ENCODE measurements around the gene PSMA7. TPM values are rescaled to one million over a fixed set of nuclear protein-coding genes. Genes with fewer than 3 reads are reported as not detected.

The PSMA7 gene
- polyA plus RNA-seq, 1 donor from 2014 or later, result 428 TPM

DNA sequence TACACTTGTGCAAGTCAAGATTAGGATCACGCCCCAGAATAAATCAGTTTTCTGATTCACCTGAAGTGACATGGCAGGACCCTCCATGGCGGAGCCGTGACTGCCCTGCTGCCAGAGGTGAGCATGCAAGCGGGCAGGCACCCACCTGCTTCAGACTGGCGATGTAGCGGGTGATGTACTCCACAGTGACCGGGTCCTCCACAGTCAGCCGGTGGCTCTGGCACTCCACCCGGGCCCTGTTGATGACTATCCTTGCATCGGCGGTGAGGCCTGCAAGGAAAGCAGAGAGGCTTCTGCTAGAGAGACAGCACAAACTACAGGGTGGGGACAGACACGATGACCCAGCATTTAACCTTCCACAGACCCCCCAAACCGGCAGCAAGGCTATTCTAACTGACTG is 3.6 kb downstream of the PSMA7 start:
- Mint-ChIP-seq H3K27ac (peak overlapping the region in 2 of 3 donors; percentile 28 to 86), H3K36me3 (peaks cover 6% of the 10 kb centered on the region), H3K4me3 (peak overlapping the region in 1 of 4 donors; percentile 94), H3K9me3 (no peaks in the 10 kb centered on the region), H3K27me3 (no peaks in the 10 kb centered on the region), H3K4me1 (peaks cover 16 to 27% (median 20%) of the 10 kb centered on the region in 3 donors)

DNA sequence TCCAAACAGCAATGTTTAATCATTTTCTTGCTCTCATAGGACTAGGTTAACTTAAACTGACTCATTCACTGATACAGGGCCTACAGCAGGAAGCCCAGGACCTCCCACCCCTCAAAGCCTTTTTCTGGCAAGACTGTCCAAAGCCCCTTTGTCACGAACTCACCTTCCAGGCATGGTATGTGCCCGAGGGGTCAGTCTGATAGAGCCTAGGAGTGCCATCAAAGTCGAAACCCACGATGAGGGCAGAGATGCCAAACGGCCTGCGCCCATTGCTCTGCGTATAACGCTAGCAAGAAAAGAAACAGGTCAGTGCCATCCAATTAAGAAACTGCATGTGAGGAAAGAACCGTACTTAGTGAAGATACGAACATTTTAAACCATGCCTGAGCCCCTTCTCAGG is 4.3 kb downstream of the PSMA7 start:
- Mint-ChIP-seq H3K36me3 (peaks cover 6% of the 10 kb centered on the region), H3K27me3 (no peaks in the 10 kb centered on the region), H3K27ac (peak overlapping the region; percentile 28 to 50 (median 39))

DNA sequence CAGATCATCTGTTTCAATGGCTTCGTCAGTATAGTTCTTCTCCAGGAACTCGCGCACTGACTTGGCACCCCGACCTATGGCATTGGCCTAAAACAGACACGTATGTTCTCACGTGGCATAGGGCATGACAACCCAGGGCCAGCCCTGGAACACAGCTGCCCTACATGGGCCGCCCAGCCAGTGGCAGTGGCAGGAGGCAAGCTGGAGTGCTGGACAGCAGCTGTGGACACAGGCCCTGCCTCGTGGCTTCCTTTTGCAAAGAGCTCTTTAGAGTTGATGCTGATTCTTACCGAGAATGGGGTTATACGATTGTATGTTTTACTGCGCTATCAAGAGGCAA is 5.0 kb downstream of the PSMA7 start:
- Mint-ChIP-seq H3K27ac (peak overlapping the region in 1 of 3 donors; percentile 15), H3K9me3 (no peaks in the 10 kb centered on the region), H3K36me3 (peaks cover 6% of the 10 kb centered on the region), H3K4me3 (peak overlapping the region in 1 of 4 donors; percentile 48), H3K4me1 (peaks cover 16 to 26% (median 17%) of the 10 kb centered on the region in 3 donors), H3K27me3 (no peaks in the 10 kb centered on the region)

More for the DNA sequence above, 4.3 kb downstream of the PSMA7 start:
- Mint-ChIP-seq H3K4me3 (peak overlapping the region in 3 of 4 donors; percentile 3 to 94 (median 58)), H3K9me3 (no peaks in the 10 kb centered on the region), H3K4me1 (peaks cover 15 to 26% (median 17%) of the 10 kb centered on the region in 3 donors)

DNA sequence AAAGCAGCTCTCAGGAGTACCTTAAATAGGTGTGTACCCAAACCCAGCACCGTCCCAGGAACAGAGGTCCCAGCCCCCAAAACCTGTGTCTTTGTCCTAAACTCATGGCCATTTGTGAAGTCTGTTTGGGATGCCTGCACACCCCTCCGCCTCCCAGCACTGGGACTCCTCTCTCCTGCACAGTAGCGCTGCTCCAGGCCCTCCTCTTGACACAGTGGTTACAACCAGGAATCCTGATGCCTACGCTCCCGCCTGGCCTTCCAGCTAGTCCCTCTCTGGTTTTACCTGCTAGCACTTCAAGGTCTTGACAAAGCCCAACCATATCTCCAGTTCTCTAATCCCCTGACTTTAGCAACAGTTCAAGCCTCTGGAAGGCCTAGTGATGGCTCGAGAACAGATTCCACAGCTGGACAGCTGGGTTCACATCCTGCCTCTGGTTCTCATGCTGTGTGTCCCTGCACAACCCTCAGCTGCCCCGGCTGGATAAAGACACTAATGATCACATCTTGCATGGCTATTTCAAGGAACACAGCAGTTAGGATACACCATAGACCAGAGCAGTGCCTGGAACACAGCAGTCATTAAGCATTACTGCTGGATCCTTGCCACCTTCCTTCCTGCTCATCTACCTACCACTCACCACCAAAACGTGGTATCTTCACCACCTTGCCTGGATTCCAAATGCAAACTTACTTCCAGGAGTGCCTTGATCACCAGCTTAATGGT is 5.6 kb downstream of the PSMA7 start:
- peaks cover 6% of the 10 kb centered on the region for H3K36me3 Mint-ChIP-seq
- peak overlapping the region in 2 of 3 donors; percentile 15 to 90 for H3K27ac Mint-ChIP-seq

DNA sequence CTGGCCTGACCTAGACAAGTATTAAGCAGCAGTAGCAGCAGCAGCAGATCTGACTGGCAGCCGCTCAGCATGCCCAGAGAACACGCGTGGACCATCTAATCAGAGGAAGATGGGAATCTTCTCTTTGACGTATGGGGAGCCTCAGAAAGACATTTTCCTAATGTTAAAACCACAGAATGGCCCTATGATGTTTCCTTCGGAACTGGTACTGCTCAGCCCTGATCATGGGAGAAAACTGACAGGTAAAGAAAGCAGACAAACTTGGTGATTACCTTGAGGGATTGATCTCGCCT is 6.2 kb downstream of the PSMA7 start:
- Mint-ChIP-seq H3K27ac (peak overlapping the region; percentile 15 to 90 (median 51)), H3K27me3 (no peaks in the 10 kb centered on the region), H3K4me1 (peaks cover 16 to 27% (median 17%) of the 10 kb centered on the region in 3 donors), H3K9me3 (no peaks in the 10 kb centered on the region), H3K36me3 (peaks cover 6% of the 10 kb centered on the region), H3K4me3 (peak overlapping the region in 1 of 4 donors; percentile 54)

More for the DNA sequence above, 5.6 kb downstream of the PSMA7 start:
- Mint-ChIP-seq H3K4me1 (peaks cover 16 to 26% (median 17%) of the 10 kb centered on the region in 3 donors), H3K9me3 (no peaks in the 10 kb centered on the region), H3K27me3 (no peaks in the 10 kb centered on the region), H3K4me3 (peak overlapping the region in 1 of 4 donors; percentile 48)

DNA sequence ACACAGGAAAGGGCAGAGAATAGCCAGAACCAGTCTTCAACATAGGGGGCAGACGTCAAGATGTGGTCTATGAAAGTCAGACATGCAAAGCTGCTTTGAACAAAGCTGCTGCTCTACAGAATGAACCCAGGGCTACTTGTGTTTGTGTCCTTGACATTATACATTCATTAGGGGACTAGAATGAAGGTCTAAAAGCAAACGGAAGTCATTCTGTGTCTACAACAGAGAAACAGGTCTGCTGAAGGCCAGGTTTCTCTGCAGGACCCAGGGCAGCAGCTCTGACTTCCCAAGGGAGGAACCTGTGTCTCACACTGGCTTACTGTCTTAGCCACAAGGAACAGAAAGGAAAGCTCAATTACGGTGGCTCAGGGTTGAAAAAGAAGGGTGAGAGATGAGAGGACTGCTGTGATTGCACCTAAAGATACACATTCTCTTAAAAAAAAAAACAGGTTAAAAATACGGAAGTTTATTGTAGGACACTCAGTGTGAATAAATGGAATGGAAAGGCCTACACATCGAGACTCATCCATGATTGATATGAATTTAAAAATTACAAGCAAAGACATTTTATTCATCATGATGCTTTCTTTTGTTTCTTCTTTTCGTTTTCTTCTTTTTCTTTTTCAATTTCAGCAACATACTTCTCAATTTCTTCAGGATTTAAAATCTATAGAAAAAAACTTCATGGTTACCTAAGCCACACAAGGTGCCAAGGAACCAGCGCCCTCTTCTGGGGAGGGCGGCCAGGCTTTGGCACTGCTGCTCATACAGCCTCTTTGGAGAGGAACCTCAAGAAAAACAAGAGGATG is 6.7 kb downstream of the PSMA7 start:
- Mint-ChIP-seq H3K36me3 (peaks cover 6% of the 10 kb centered on the region), H3K9me3 (no peaks in the 10 kb centered on the region), H3K4me3 (peak overlapping the region in 1 of 4 donors; percentile 54), H3K4me1 (peaks cover 10 to 24% (median 12%) of the 10 kb centered on the region in 3 donors), H3K27me3 (no peaks in the 10 kb centered on the region), H3K27ac (peak overlapping the region; percentile 15 to 90 (median 51))

DNA sequence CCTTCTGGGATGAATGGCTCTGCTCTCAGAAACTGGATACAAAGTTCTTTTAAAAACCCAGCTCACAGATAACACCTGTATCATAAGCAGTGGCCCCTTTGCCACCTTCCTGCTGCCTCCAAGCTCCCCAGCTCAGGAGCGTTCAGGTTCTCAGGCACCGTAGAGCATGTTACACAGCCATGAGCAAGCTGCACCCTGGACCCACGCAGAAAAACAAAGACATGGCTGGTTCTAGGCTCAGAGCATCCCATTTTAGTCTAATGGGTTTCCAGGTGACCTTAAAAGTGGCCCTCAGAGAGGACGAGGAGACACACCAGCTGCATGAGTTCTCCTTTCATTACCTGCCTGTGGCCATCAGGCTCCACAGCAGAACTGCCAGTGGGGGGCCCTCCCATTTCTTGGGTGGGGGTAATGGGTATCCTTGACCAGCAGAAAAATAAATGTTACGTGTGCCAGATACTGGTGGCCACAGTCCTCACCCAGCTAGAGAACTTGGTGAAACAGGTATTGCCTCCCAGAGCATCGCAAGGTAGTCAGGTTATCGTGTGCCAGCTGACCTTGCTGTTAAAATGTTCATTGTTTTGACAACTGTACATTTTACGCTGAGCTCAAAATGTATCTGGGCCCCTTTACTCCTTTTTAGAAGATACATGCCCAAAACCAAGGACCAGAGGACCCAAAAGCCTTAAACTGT is 7.5 kb downstream of the PSMA7 start:
- Mint-ChIP-seq H3K9me3 (no peaks in the 10 kb centered on the region), H3K27me3 (no peaks in the 10 kb centered on the region), H3K36me3 (peaks cover 6% of the 10 kb centered on the region), H3K4me3 (no peak overlapping the region), H3K27ac (peak overlapping the region in 2 of 3 donors; percentile 15 to 74), H3K4me1 (peaks cover 8 to 18% (median 8%) of the 10 kb centered on the region in 3 donors)

DNA sequence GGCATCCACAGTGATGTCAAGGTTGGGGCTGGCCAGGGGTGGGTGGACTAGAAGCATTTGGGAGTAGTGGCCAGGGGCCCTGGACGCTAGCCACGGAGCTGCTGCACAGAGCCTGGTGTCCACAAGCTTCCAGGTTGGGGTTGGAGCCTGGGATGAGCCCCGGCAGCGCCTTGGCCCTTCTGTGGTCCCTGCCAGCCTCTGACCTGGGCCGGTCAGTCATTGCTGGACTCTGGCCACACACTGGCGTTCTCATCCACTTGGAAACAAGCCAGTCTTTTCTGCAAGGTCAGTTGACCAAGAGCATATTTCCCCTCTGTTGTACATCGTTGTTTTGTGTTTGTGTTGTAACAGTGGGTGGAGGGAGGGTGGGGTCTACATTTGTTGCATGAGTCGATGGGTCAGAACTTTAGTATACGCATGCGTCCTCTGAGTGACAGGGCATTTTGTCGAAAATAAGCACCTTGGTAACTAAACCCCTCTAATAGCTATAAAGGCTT is 8.4 kb downstream of the PSMA7 start:
- H3K27me3 Mint-ChIP-seq, result no peaks in the 10 kb centered on the region
- H3K27ac Mint-ChIP-seq, result peak overlapping the region in 1 of 3 donors; percentile 43
- peaks cover 6% of the 10 kb centered on the region for H3K36me3 Mint-ChIP-seq
- no peak overlapping the region for H3K4me3 Mint-ChIP-seq
- no peaks in the 10 kb centered on the region for H3K9me3 Mint-ChIP-seq
- H3K4me1 Mint-ChIP-seq, result peaks cover 5 to 14% (median 12%) of the 10 kb centered on the region in 3 donors

DNA sequence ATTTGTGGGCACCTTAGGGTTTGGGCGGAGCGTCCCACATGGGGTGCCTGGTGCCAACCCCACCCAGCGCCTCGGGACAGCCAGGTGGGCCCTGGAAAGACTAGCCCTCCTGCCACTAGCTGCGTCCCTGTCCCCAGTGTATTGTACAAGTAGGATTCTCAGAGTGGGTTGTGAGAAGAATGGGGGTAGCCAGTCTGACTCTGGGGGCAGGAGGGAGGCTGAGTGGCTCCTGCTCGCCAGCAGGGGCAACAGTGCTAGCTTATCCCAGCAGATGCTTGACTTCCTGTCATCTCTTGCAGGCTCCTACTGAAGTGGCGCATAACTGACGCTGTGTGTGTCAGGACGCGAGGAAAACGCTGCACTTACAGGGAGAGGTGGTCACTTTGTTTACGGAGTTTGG is 9.3 kb downstream of the PSMA7 start:
- H3K27me3 Mint-ChIP-seq, result no peaks in the 10 kb centered on the region
- H3K27ac Mint-ChIP-seq, result peak overlapping the region in 2 of 3 donors; percentile 41 to 42
- peaks cover 5 to 16% (median 15%) of the 10 kb centered on the region in 3 donors for H3K4me1 Mint-ChIP-seq
- H3K36me3 Mint-ChIP-seq, result peaks cover 6% of the 10 kb centered on the region
- no peak overlapping the region for H3K4me3 Mint-ChIP-seq
- no peaks in the 10 kb centered on the region for H3K9me3 Mint-ChIP-seq

DNA sequence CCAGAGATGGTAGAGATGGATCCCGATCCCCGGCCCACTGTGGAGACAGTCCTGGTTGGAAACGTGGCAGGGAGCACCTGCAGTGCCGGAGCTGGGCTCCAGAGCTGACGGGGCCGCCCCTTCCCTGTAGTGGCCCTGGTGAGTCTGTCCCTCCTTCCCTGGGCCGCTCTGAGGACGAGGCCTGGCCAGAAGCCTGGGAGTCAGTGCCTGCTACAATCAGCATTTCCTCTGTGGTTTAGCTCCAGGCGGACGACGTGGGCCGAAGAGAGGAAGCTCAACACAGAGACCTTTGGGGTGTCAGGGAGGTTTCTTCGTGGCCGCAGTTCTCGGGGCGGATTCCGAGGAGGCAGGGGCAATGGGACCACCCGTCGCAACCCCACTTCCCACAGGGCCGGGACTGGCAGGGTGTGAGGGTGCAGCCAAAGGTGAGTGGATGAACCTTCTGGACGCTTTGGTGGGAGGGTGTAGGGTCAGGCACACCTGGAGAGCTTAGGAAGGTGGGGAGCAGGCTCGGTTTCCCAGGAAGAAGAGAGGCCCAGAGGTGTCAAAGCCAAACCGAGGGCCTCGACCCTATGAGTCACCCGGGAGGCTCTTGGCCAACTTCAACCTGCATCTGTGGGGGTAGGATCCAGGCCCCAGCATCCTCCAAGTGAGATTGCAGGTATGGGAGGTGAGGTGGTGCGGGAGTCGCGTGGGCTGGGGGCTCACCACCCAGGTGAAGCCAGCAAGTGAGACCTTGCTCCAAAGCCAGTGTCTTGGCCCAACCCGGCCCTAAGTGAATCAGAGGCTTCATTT is 9.9 kb downstream of the PSMA7 start:
- Mint-ChIP-seq H3K9me3 (no peaks in the 10 kb centered on the region), H3K4me3 (peak overlapping the region in 1 of 4 donors; percentile 28), H3K4me1 (peaks cover 5 to 20% (median 17%) of the 10 kb centered on the region in 3 donors), H3K27ac (peak overlapping the region in 1 of 3 donors; percentile 59), H3K36me3 (peaks cover 5% of the 10 kb centered on the region), H3K27me3 (no peaks in the 10 kb centered on the region)

DNA sequence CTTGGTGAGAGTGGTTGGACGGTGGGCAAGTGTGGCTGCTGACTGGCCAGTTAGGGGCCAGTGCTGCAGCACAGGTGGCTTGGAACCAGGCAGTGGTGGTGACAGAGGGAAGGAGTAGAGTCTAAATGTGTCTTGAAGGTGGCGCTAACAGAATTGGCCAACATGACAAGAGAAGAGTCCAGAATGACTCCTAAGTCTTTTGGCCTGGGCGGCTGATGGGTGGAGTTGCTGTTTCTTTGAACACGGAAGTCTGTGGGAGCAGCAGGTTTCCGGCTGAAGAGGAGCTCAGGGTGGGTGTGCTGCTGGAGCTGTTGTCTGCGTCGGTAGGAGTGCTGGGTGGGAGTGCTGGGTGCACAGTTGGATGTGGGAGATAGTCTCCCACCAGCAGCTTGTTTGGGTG is 10.8 kb downstream of the PSMA7 start:
- Mint-ChIP-seq H3K9me3 (no peaks in the 10 kb centered on the region), H3K36me3 (no peaks in the 10 kb centered on the region), H3K4me1 (peaks cover 9 to 27% (median 21%) of the 10 kb centered on the region in 3 donors), H3K27me3 (no peaks in the 10 kb centered on the region), H3K27ac (peak overlapping the region; percentile 71 to 87 (median 75)), H3K4me3 (peak overlapping the region in 2 of 4 donors; percentile 59 to 68)

DNA sequence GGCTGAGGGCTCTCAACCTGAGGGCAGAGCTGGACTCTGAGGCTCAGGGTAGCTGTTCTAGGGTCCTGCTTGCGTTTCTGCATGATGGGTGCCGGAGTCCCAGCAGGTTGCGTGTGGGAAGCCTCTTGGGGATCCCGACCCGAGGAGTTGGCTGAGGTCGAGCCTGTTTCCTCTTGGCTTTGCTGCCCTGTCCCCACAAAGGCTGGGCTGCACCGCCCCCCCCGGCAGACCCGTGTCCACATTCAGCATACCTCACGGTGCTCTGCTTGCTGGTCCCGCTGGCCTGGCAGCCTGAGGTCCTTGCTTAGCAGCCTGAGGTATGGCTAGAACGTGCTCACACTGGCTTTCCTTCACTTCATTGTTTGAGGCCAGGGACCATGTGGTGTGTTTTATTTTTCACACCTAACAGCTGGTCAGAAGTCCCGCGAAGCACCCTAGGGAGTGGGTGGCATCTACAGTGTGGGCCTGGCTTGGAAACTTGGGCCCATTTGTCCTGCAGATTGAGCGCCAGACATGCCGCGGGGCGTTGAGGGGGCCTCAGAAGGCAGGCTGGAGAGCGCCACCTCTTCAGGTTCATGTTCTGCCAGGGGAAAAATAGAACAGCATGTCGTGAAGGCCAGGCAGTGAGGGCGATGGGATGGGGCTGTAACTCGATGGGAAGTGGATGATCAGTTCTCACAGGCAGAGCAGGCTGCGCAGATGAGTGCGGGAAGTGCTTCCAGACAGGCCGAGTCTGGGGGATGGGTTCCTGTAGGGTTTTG is 11.5 kb downstream of the PSMA7 start:
- H3K36me3 Mint-ChIP-seq, result no peaks in the 10 kb centered on the region
- peaks cover 8 to 32% (median 18%) of the 10 kb centered on the region in 3 donors for H3K4me1 Mint-ChIP-seq

DNA sequence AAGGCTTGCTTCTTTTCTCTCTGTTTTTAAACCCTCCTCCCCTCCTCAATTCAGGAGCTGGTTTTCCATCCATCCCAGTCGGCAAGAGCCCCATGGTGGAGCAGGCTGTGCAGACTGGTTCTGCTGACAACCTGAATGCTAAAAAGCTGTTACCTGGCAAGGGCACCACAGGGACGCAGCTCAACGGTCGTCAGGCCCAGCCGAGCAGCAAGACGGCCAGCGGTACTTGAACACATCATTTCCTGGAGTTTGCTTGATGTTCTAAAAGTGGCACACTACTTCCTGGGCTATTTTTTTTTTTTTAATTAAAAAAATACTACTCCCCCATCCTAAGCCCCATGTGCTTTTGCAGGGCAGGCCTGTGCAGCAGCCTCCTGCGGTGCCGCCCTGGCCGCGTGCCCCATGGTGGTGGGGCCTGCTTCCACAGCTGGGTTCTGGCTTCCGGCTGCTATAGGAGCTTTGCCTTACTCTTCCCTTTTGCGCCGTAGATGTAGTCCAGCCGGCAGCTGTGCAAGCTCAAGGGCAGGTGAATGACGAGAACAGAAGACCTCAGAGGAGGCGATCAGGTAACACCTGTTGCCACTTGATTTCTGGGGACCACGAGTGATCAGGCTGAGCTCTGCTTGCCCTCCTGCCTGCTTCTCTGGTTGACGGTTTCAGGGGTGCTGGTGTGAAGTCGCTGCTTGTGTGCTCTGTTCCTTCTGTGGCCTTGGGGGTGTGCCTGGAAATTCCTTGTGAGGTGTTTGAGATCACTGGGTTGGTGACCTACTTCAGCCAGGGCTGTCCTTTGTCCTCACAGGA is 13.3 kb downstream of the PSMA7 start:
- Mint-ChIP-seq H3K27me3 (no peaks in the 10 kb centered on the region), H3K4me3 (peak overlapping the region in 2 of 4 donors; percentile 41 to 48), H3K27ac (peak overlapping the region in 2 of 3 donors; percentile 56 to 90), H3K4me1 (peaks cover 7 to 32% (median 18%) of the 10 kb centered on the region in 3 donors), H3K36me3 (no peaks in the 10 kb centered on the region), H3K9me3 (no peaks in the 10 kb centered on the region)

More for the DNA sequence above, 11.5 kb downstream of the PSMA7 start:
- Mint-ChIP-seq H3K27ac (peak overlapping the region; percentile 71 to 87 (median 75)), H3K9me3 (no peaks in the 10 kb centered on the region), H3K27me3 (no peaks in the 10 kb centered on the region), H3K4me3 (peak overlapping the region in 1 of 4 donors; percentile 40)
